ENCODE data around the gene DTX1.
"Not testable (repeated sequence)": the region's sequence is repeated elsewhere in the genome, so short reads cannot be mapped to it uniquely, and the experiment has no call there.

The DTX1 gene

DNA sequence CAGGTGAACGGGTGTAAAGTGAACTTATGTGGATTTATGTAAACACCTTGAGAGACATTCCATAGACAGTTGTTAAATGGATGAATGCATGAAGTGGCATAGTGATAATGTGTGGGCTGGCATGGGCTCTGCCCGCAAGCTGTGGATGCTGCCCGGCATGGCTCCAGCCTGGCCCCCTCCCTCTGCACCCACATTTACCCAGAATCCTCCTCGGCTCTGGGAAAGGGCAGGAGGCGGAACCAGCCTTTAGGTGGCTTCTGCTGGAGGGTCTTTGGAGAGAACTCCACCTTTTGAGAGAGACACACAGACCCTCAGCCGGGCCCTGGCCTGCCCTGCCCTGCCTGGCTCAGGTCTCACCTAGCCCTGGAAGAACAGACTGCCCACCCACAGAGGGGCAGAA, 60.3 kb downstream of the DTX1 start:
- no peak for DNase-seq

DNA sequence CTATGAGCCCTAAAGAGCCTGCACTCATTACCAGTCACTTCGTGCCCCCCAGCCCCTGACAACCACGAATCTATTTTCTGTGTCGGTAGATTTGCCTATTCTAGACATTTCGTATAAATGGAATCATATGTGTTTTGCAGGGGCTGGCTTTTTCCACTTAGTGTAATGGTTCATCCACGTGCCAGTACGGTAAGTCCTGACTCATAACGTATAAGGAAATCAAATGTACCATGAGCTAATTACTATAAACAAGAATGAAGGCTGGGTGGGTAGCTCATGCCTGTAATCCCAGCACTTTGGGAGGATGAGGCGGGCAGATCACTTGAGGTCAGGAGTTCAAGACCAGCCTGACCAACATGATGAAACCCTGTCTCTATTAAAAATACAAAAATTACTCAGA, 61.2 kb downstream of the DTX1 start:
- DNase-seq, result not testable (repeated sequence)

DNA sequence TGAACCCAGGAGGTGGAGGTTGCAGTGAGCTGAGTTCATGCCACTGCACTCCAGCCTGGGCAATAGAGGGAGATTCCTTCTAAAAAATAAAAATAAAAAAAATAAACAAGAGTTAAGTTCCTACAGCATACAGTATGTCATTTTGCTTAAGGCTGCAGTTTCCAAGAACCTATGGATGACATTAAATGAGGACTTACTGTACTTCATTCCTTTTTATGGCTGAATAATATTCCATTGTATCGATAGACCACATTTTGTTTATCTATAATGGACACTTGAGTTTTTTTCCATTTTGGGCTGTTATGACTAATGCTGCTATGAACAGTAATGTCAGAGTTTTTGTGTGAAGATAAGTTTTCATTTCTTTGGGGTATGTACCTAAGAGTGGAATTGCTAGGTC, 61.6 kb downstream of the DTX1 start:
- no peak for DNase-seq

DNA sequence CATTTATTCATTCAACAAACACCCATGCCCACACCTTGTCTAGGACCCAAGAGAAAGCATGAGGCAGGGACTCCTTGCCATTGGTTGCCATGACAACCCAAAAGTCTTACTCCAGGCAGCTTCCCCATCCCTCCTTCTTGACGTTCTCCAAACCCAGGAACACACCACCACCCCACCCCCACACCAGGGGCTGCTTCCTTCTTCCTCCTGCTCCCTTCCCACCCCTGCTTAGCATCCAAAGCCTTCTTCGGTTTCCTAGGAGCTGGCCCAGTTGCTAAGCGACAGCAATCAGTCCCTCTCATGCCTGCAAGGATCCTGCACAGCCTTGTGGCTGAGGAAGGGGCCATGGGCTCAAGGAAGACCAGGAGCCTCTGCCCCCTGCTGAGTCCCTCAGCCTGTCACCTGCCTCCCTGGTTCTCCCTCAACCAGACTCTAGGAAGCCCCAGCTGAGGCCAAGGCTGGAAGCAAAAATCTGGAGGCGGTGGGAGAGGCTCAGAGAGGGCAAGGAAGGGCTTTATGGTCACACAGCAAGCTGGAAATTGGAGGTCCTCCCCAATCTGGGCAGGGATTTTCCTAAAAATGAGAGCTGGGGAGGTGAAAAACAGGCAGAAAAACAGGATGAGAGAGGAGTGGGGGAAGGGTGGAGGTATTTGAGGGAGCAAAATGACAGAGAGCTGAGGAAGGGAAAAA, 63.6 kb downstream of the DTX1 start:
- DNase-seq, result no peak

DNA sequence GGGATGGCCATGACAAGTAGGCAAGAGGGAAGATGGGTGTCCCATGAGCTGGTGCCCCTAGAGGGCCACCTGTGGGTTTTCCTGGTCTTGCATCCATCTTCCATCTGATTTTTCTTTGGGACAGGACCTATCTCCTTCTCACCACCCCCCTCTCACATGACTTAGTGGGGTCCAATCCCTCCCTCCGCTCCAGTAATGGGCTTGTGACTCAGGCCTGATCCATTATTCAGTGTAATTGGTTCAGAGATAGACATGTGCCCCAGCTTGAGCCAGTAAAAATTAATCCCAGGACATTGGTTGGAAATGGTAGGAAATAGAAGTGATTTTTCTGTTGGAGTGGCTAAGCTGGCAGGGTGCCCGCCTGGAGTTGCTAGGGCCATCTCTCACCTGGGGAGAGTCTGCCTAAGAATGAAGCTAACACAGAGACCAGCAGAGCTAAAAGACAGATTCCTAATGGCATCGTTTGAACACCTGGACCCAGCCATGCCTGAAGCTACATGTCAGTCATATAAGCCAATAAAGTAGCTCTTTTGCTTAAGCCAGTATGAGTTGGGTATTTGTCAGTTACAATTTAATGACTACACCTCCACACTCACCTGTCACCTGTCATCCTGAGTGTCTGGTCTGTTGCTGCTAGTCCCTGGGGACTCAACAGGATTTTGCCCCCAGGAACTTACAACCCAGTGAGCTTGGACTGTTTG, 64.3 kb downstream of the DTX1 start:
- no peak for DNase-seq

DNA sequence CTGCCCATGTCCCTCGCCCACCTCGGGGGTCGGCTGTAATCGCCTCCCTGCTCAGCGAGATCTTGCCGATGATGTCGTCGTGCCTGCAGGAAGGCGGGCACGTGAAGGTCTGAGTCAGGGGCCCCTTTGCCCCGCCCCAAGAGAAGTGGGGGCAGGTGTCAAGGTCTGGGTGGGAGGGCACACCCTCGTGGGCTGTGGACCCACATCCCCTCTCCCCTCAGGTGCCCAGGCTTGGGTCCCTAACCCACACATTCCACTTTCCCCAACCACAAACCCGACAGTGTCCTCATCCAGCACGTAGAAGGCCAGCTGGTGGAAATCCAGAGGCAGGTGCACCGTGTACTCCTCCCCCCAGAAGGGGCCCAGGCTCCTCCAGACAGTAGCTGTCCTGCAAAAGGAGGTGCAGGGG, 71.3 kb downstream of the DTX1 start:
- no peak for DNase-seq

DNA sequence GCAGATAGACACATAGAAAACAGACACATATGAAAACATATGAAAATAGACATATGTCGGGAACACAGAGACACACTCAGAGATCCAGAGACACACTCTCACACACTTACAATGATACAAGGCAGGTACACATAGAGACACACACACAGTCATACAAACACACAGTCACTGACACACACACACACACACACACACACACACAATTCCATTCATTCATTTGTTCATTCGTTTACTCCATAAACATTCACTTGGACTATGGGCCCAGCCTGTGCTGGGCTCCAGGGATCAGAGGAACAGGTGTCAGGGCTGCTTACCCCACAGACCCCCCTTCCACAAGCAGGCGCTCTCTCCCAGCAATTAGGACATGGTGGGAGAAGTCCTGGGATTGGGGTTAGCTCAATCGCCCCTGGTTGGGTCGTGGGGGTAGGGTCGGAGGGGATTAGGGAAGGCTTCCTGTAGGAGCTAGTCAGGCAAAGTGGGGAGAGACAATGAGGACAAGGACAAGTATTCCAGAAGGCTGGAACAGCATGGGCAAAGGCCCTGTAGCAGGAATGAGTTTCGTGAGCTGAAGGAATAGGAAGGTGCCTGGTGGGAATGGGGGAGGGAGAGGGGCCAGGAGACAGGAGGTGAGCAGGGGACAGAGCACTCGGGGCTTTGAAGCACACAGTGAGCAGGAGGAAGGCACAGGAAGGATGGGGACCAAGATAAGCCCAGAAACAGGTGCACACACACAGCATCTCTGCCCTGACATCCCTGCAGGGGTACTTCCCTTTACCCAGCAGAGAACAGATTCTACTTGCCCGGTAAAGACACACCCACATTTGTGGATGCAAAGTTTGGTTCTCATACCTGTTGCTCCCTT, 72.5 kb downstream of the DTX1 start:
- DNase-seq, result no peak

DNA sequence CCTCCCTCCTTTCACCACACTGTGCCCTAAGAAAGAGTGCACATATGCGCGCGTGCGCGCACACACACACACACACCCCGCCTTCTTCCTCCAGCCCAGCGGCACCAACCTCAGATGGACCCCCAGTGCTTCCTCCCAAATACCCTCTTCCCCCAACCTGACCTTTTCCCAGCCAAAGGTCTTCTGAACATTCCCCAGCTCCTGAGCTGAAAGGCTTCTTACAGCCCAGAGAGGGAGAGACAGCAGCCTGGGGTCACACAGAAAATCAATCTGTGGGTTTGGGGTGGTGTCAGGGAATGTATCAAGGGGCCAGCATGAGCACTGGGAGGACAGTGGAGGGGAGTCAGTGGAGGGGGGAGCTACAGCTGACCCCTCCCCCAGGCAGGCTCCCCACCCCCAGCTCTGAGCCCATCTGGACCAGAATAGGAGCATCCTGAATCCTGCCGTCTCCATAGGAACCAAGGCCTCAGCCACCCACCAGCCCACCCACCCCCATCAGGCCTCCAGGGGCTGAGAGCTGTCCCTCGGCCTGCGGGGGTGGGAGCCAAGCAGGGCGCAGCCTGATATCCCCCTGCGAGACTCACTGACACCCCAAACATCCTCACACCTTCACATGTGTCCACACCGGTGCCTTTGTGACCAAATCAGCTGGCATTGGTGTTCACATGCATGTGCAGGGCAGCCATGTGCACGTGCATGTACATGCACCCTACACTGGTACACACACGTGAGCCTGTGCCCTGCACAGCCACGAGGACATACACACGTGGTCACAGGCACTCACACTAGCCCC, 73.3 kb downstream of the DTX1 start:
- DNase-seq, result no peak

DNA sequence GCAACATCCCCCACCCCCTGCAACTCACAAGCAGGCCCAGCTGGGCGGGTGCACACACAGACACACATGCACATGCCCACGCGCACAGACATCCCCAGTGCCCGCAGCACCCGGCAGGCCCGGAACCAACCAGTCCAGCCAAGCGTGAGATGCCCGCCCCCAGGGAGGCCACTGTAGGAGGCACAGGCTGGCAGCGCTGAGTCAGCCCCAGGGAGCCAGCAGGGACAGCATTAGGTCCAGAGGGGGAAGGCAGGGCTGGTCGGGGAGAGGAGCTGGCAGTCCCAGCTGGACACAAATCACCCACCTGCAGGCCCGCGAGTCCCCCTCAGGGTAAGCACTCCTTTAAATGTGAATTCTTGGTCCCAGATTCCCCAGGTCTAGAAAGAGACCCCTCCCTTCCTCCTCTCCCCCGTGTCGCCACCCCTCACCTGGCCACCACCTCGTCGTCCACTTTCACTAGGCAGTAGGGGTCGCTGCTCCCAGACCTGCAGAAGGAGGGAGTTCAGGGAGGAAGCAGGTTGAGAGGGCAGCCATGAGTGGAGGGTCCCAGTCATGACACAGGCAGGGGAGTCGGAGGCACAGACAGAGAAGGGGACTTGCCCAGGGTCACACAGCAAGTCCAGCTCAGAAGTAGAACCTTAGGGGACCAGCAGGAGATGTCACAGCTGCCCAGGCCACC, 74.1 kb downstream of the DTX1 start:
- DNase-seq, result no peak

DNA sequence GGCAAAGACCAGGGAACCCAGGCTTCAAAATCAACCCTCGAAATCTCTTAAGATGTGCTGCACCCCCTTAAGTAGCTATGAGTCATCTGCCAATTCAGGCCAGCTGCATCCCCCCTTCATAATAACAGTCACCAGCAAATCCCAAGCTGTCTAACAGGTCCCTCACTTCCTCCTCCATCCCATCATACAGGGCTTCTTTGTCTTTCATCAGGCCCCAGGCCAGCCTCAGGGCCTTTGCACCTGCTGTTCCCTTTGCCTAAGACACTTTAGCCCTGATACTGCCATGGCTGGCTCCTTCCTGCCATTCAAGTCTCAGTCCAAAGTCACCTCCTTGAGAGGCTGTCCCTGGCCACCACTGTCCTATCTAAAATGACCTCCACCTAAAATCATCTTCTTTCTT, 75.0 kb downstream of the DTX1 start:
- DNase-seq, result no peak

DNA sequence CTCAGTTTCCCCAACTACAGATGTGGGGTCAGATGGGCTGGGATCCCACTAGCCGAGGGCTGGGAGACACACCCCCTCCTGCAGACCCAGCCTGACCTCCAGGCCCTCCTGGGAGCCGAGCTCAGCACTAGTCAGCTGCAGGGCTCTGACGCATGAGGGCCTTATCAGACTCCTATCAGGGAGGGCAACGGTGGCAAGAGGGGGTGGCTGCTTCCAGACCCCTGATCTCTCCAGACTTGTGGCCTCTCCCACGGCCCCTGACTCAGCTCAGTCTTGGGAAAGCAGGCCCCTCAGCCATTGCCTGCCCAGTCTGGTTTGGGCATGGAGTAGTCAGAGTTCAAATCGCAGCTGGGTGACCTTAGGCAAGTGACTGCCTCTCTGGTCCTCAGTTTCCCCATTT, 76.5 kb downstream of the DTX1 start:
- DNase-seq, result no peak

DNA sequence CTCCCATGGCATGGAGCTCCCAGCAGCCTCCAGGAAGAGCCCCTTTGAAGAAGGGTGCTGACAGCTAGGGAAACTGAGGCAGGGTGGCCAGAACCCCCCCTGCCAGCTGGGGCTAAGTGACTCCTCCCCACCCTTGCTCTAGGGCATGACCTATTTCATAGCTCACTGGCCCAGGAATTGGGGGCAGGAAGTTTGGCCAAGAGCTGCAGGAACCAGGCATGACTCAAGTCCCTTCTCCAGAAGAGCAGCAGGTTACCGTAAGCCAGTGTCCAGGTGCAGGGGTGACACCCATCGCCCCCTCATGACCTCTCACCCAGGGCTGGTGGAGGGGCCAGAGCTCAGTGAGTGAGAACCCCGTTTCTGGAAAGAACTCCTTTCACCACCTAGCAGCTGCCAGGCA, 77.1 kb downstream of the DTX1 start:
- no peak for DNase-seq

DNA sequence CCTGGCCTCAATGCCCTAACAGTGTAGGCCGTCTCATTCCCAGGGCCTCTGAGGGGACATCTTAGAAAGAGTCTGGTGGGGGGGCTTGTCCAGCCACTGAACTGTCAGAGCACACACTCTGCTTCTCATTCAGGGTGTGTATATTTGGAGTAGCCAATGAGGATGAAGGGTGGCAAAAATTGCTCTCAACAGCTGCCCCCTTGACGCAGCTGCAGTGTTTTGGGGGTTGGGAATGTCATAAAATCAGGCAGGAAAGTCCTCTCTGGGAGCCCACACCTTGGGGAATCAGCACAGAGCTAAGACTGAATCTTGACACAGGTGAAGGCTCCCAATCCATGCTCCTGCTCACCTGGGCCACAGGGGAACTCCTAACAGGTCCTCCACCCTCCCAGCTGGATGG, 77.5 kb downstream of the DTX1 start:
- no peak for DNase-seq

DNA sequence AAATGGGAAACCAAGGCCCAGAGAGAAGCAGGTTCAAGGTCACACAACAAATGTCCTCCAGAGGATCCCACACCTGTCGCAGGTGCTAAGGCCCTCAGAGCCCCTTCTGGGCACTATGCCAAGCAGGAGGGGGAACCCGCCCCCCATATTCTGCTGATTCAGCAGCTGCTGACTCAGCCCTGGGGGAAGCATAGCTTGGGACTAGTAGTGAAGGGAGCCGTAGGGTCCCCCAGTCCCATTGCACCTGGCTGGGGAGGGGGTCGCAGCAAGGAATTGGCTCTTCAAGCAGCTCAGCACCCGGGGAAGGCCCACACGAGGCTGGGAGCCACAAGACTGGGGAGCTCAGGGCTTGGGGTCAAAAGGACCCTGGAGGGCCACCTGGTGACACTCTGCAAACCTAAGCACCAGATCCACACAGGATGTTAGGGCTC, 78.0 kb downstream of the DTX1 start:
- DNase-seq, result no peak

DNA sequence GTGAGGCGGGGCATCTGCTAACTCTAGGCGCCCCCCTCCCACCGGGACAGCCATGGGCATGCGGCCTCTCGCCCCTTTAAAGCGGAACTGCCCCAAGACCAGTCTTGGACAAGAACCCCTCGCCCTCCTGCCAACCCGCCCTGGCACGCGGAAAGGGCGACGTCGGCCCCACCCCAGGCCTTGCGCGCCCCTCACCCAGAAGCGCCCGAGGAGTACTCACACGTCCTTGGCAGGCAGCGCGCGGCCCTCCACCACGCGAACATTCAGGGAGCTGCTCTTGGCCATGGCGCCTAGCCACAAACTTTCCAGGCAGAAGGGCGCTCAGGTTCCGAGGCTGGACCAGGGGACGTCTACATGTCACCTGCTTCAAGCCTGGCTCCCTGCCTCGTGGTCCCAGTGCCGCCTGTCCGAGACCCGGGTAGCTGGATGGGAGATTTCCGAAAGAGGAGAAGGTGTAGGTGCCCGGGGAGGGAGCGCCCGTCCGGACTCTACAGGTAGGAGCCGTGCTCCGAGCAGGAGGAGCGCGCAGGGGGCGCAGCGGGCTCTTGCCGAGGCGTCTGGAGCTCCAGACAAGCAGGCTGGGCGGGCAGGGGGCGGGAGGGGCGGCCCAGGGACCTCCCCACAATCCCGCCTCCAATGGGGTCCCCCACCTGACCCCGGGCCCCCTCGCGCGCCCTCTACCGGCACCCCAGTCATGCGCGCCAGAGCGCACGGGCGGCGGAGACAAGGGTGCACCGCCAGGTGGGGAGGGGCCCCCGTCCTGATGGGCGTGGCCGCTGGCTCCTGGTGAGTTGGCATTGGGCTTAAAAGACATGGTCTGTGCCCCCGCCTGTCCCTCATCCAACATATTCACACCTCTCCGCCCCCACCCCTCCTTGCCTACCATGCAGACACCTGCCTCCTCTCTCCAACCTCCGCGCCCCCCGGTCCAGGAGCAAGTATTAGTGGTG, 78.9 kb downstream of the DTX1 start, which contains the start of gene RASAL1:
Gene RASAL1, minus strand, starts transcription at position 584 of the 950 bp plus-strand sequence. Its CDS starts 299 bp downstream, at position 285.
- no peak for DNase-seq

DNA sequence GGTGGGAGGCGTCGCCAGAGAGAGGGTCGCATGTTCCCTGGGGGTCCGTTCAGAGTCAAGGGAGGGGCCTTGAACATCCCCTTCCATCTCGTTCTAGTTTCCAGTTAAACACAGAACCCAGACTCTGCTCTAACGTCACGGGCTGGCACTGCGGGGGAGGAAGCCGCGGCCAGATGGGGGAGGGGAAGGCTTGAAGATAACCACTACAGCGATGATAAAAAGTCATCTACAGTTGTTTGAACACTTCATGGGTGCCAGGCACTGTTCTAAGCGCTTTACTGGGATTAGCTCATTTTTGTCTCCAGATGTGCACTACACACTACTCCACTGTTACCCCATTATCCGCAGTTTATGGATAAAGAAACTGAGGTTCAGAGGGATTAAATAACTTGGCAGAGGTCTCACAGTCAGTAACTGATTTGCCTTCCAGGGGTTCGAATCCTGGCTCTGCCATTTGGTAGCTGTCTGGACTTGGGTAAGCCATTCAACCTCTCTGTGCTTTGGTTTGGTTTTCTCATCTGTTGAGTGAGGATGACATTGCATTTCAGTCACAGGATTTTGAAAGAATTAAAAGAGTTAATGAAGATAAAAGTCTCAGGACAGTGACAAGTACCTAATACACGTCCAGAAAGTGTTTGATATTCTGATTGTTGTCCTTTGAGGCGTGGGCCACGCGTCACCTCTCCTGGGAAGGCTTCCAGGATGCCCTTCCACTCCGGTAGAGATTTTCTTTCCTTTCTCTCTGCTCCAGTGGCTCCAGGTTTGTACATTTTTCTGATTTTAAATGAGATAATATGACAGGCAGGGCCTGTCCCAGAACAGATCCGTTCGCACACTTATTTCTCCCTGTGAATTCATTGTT, 79.8 kb downstream of the DTX1 start:
- DNase-seq, result no peak

DNA sequence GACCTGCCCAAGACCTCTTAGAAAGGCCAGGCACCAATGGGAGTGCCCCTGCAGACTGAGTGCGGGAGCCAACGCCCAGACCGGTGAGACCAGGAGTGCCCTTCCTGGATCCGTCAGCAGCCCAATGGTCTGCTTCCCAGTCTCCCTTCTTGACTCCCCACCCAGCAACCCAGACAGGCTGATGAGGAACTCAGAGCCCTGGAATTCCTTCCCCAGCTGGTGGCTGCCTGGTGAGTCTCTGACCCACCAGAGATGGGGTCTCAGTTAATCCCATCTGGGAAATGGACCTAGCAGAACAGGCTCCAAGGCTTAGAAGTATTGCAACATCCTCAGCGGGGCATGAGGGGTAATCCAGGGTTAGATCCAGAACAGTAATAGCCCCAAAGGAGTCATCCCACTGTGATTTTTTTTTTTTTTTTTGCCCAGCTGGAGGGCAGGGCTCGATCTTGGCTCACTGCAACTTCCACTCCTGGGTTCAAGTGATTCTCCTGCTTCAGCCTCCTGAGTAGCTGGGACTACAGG, 80.5 kb downstream of the DTX1 start:
- DNase-seq, result no peak

DNA sequence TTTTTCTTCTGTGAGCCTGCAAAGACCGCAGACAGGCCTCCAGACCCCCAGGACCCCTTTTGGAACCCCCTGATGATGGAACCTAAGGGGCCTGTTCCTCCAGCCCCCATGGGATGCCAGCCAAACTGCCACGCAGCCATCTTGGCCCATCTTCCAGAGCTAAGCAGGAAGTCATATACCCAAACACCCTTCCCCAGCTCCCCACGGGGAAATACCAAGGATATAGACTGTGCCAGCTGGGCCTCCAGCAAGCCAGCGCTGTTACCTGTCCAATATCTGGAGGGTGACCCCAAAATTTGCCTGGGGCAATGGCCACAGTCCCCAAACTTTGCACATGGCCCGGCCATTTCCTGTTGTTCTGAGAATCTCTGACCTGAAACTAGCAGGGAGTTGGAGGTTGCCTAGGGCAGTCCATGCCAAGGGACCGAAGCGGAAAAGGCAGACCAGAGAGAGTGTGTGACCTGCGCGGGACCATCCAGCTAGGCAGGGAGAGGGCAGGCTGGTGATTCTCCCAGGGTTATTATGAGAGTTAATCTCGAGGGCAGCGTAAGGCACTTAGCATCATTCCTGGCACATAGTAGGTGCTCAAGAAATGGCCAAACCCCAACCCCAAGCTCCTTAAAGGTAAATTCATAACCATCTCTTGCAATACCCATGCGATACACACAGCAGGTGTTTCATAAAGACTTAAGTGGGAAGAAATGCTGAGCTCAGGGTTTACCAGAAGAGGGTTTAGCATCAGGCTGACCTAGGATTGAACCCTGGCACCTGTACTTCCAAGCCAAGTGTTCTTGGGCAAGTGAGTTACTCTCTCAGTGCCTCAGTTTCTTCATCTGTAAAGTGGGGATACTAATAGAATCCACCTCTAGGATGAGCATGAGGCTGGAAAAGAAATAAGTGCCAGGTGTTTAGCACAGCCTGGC, 81.6 kb downstream of the DTX1 start:
- no peak for DNase-seq

DNA sequence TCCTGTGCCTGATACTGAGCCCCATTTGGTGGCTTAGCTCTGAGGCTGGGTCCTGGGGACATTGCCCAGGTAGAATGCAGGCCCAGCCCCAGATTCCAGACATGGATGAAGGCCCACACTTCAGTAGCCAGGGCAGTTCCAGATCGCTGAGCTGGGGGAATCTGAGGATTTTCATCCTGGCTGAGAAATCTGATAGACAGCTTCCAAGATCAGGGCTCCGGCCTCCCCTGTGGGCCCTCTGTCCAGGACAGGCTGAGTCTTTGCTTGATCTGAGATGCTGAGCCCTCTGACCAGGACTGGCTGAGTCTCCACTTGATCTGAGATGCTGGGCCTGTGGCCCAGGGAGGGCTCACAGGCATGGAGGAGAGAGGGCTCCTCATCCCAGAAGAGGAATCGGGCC, 82.3 kb downstream of the DTX1 start:
- no peak for DNase-seq
